Raji (cell line): ENCODE data around the gene CRACDL.

Experiments
- POLR2A ChIP-seq: IDR thresholded peaks from 2 replicates; pipeline ENCODE4 v1.6.1; 2011; ENCODE audit warnings: low read depth, low read length, control low read depth; ENCODE audit not compliant: insufficient read depth

The CRACDL gene

GRCh38 chr2:98914713-98915580, 21.1 kb downstream of the CRACDL start:
- no peak for TF ChIP-seq POLR2A

GRCh38 chr2:98913916-98914712, 21.9 kb downstream of the CRACDL start:
- no peak for TF ChIP-seq POLR2A

- TF ChIP-seq POLR2A = no peak
Measured at GRCh38 chr2:98912957-98913915, 22.8 kb downstream of the CRACDL start.

- TF ChIP-seq POLR2A = no peak
Measured at GRCh38 chr2:98912221-98912851, 23.7 kb downstream of the CRACDL start.

- no peak for TF ChIP-seq POLR2A
Measured at GRCh38 chr2:98911376-98912154, 24.5 kb downstream of the CRACDL start.

GRCh38 chr2:98911126-98911375, 25.0 kb downstream of the CRACDL start:
- TF ChIP-seq POLR2A = no peak

GRCh38 chr2:98910349-98911125, 25.5 kb downstream of the CRACDL start:
- TF ChIP-seq POLR2A = no peak

GRCh38 chr2:98909317-98910211, 26.5 kb downstream of the CRACDL start:
- peak; percentile 2; the same call in 1 of the 2 replicates for TF ChIP-seq POLR2A

GRCh38 chr2:98908931-98909316, 27.1 kb downstream of the CRACDL start:
- peak; percentile 23; the same call in 1 of the 2 replicates for TF ChIP-seq POLR2A

GRCh38 chr2:98907966-98908905, 27.8 kb downstream of the CRACDL start:
- TF ChIP-seq POLR2A = no peak

- TF ChIP-seq POLR2A = no peak
Measured at GRCh38 chr2:98907385-98907784, 28.6 kb downstream of the CRACDL start.
